Neuronal stem cell (in vitro differentiated cells): Measurements from ENCODE around the gene LRTM1.

ENCODE experiments used
- DNase-seq: peaks from one replicate; pipeline ENCODE4 v3.0.0-alpha.2; 2013; ENCODE audit warnings: low spot score
- H2AFZ ChIP-seq: one replicate; pipeline ENCODE4 v1.6.1; 2013; ENCODE audit warnings: mild to moderate bottlenecking, low read length, inconsistent platforms
- H2AK5ac ChIP-seq: 2 replicates; pipeline ENCODE4 v1.6.1; 2013; ENCODE audit warnings: low read depth, mild to moderate bottlenecking, inconsistent platforms, low read length, moderate library complexity, mixed read lengths
- H2BK120ac ChIP-seq: 2 replicates; pipeline ENCODE4 v1.6.1; 2013; ENCODE audit warnings: low read depth, mild to moderate bottlenecking, inconsistent platforms, low read length, moderate library complexity, mixed read lengths
- H2BK12ac ChIP-seq: one replicate; pipeline ENCODE4 v1.6.1; 2013; ENCODE audit warnings: low read length, inconsistent platforms
- H2BK15ac ChIP-seq: 2 replicates; pipeline ENCODE4 v1.6.1; 2013; ENCODE audit warnings: mild to moderate bottlenecking, low read length, inconsistent platforms, mixed read lengths
- H2BK5ac ChIP-seq: one replicate; pipeline ENCODE4 v1.6.1; 2013; ENCODE audit warnings: inconsistent platforms, mild to moderate bottlenecking, low read length, moderate library complexity
- H3K14ac ChIP-seq: one replicate; pipeline ENCODE4 v1.6.1; 2013; ENCODE audit warnings: low read length, inconsistent platforms
- H3K18ac ChIP-seq: 2 replicates; pipeline ENCODE4 v1.6.1; 2013; ENCODE audit warnings: low read length, inconsistent platforms
- H3K23ac ChIP-seq: 2 replicates; pipeline ENCODE4 v1.6.1; 2013; ENCODE audit warnings: low read depth, mild to moderate bottlenecking, mixed read lengths, low read length, inconsistent platforms; ENCODE audit not compliant: poor library complexity
- H3K27ac ChIP-seq: replicated peaks from 3 replicates; pipeline ENCODE4 v1.5.1; 2013; ENCODE audit warnings: low read length, inconsistent platforms
- H3K27me3 ChIP-seq, 3 experiments: 2 replicates each; pipeline ENCODE4 v1.6.1; 2013; ENCODE audit warnings: low read length in 3 of 3, mild to moderate bottlenecking in 2 of 3, inconsistent platforms in 1 of 3, low read depth in 1 of 3, mixed read lengths in 1 of 3, moderate library complexity in 1 of 3; ENCODE audit not compliant: control insufficient read depth in 3 of 3, insufficient read depth in 3 of 3
- H3K36me3 ChIP-seq, 2 donors: replicated peaks in 1 of 2; 2 replicates each; pipeline ENCODE4 v1.6.1; 2013; ENCODE audit warnings: low read length in 2 of 2; ENCODE audit not compliant: control insufficient read depth in 2 of 2, insufficient read depth in 2 of 2
- H3K4ac ChIP-seq: 2 replicates; pipeline ENCODE4 v1.6.1; 2013; ENCODE audit warnings: inconsistent platforms, mild to moderate bottlenecking, low read length, moderate library complexity
- H3K4me1 ChIP-seq, 2 donors: 1 replicate in 1 of 2; 2 replicates in 1 of 2; pipeline ENCODE4 v1.6.1; 2013; ENCODE audit warnings: low read length in 2 of 2, low read depth in 1 of 2; ENCODE audit not compliant: control insufficient read depth in 2 of 2, insufficient read depth in 1 of 2
- H3K4me2 ChIP-seq: one replicate; pipeline ENCODE4 v1.6.1; 2013; ENCODE audit warnings: mild to moderate bottlenecking, low read length, inconsistent platforms; ENCODE audit not compliant: insufficient read depth, poor library complexity, severe bottlenecking
- H3K4me3 ChIP-seq, 2 donors: 2 replicates each; pipeline ENCODE4 v1.5.1; 2013; ENCODE audit warnings: low read length in 2 of 2, mild to moderate bottlenecking in 2 of 2, inconsistent platforms in 1 of 2, moderate library complexity in 1 of 2
- H3K79me1 ChIP-seq: one replicate; pipeline ENCODE4 v1.6.1; 2013; ENCODE audit warnings: low read depth, mild to moderate bottlenecking, inconsistent platforms, low read length, moderate library complexity
- H3K9ac ChIP-seq: one replicate; pipeline ENCODE4 v1.6.1; 2013; ENCODE audit warnings: mild to moderate bottlenecking, low read depth, low read length, inconsistent platforms; ENCODE audit not compliant: poor library complexity
- H3K9me3 ChIP-seq, 2 donors: replicated peaks in 1 of 2; 2 replicates each; pipeline versions ENCODE3 to v1.6.1; 2013; ENCODE audit warnings: low read length in 2 of 2, mild to moderate bottlenecking in 2 of 2, inconsistent platforms in 1 of 2, low read depth in 1 of 2, mixed read lengths in 1 of 2, moderate library complexity in 1 of 2; ENCODE audit not compliant: control insufficient read depth in 2 of 2, insufficient read depth in 1 of 2
- H4K8ac ChIP-seq: one replicate; pipeline ENCODE4 v1.6.1; 2013; ENCODE audit warnings: low read depth, mild to moderate bottlenecking, inconsistent platforms, low read length, moderate library complexity
- H4K91ac ChIP-seq: one replicate; pipeline ENCODE4 v1.6.1; 2013; ENCODE audit warnings: low read length, low read depth, mild to moderate bottlenecking, inconsistent platforms; ENCODE audit not compliant: poor library complexity
- WGBS, 2 donors: extraction: QIAGEN DNeasy Blood & Tissue Kit; methylation state at CpG; one replicate each; pipeline ENCODE4 v1.1.7; 2013; ENCODE audit warnings: missing lambda C conversion rate in 2 of 2, mixed read lengths in 1 of 2; ENCODE audit not compliant: insufficient read length in 2 of 2, insufficient replicate concordance in 1 of 2; ENCODE audit errors: extremely low coverage in 2 of 2; 5-methylcytosine and 5-hydroxymethylcytosine counted together

Gene LRTM1

DNA sequence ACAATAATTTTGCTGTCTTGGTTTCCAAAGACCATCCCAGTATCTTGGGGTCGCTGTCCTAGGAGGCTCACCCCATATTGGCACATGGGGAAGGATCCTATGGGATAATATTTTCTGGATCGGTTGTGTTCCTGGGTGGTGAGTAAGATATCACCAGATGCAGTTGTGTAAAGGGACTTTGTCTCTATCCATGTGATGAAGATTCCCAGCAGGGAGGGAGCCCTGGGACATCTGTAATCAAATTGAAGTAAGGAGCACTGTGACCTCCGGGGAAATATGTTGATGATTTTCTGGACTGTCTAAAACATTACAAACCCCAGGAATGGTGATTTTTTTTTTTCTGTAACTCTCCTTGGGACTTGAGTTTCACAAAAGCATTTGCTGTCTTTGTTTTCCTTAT is 36.2 kb upstream of the LRTM1 start:
- no peaks in the 10 kb centered on the region for H3K36me3 ChIP-seq
- WGBS, 2 donors: no CpG with 5 or more reads among the region's 3 CpGs
- no peak overlapping the region for H4K91ac ChIP-seq
- no peak for DNase-seq
- no peaks in the 10 kb centered on the region for H3K27me3 ChIP-seq
- peaks cover 7 to 29% of the 10 kb centered on the region in 2 donors for H3K4me1 ChIP-seq
- no peak overlapping the region for H3K4me3 ChIP-seq
- no peak overlapping the region for H2AFZ ChIP-seq
- no peak overlapping the region for H2AK5ac ChIP-seq
- H2BK5ac ChIP-seq: no peak overlapping the region
- no peak overlapping the region for H2BK120ac ChIP-seq
- H3K23ac ChIP-seq: no peak overlapping the region
- H3K4me2 ChIP-seq: no peak overlapping the region
- no peak overlapping the region for H3K9ac ChIP-seq
- H3K18ac ChIP-seq: no peak overlapping the region
- no peak overlapping the region for H3K4ac ChIP-seq
- no peak overlapping the region for H2BK12ac ChIP-seq
- H3K9me3 ChIP-seq: peaks cover 0 to 2% of the 10 kb centered on the region in 2 donors
- no peak overlapping the region for H2BK15ac ChIP-seq
- H3K27ac ChIP-seq: no peak overlapping the region
- no peaks in the 10 kb centered on the region for H3K79me1 ChIP-seq
- no peak overlapping the region for H4K8ac ChIP-seq
- H3K14ac ChIP-seq: no peak overlapping the region

DNA sequence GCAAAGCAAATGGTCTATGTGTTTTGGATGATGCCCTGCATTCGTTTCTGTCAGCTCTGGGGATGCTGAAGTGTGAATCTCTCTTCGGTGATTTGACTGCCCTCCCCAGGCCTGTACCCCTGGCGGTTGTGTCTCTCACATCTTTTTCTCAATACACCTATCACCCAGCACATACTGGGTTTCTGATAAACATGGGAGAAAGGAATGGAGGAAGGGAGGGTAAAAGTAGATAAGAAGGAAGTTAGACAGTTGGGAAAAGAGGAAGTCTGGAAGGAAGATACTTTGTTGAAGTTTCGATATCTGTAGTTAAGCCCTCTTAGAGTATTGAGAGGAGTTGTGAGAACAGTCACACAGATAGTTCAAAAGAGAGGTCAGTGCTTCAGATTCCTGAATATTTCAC is 35.8 kb upstream of the LRTM1 start:
- Histone ChIP-seq H3K23ac (no peak overlapping the region), H3K4ac (no peak overlapping the region), H2BK120ac (no peak overlapping the region), H3K14ac (no peak overlapping the region), H3K4me2 (no peak overlapping the region), H3K36me3 (no peaks in the 10 kb centered on the region), H3K4me1 (peaks cover 5 to 26% of the 10 kb centered on the region in 2 donors), H3K27ac (no peak overlapping the region), H2AFZ (no peak overlapping the region), H4K8ac (no peak overlapping the region), H3K27me3 (no peaks in the 10 kb centered on the region), H2BK15ac (no peak overlapping the region), H2BK5ac (no peak overlapping the region), H3K18ac (no peak overlapping the region), H3K9ac (no peak overlapping the region), H2BK12ac (no peak overlapping the region), H4K91ac (no peak overlapping the region), H3K9me3 (peaks cover 0 to 2% of the 10 kb centered on the region in 2 donors), H3K79me1 (no peaks in the 10 kb centered on the region), H2AK5ac (no peak overlapping the region), H3K4me3 (no peak overlapping the region)
- DNase-seq: no peak
- WGBS, 2 donors: no CpG with 5 or more reads among the region's 4 CpGs

DNA sequence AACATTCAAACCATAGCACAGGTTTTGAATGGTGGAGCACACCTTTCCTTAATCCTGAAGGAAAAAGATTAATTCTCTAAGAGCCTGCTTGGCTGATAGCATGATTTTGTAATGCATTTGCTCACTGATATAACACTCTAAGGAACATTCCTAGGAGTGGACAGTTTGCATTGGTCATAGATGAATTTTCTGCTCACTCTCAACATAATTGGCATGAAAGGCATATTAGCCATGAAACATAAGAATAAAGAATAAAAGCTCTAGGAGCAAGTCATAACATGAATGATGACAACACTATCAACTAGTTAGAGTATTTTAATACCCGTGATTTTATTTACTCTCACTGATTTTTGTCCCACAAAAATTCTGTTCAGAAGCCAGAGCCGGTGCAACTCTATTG is 34.3 kb upstream of the LRTM1 start:
- no peaks in the 10 kb centered on the region for H3K79me1 ChIP-seq
- H3K27ac ChIP-seq: no peak overlapping the region
- H3K4ac ChIP-seq: no peak overlapping the region
- H4K8ac ChIP-seq: no peak overlapping the region
- peaks cover 0 to 2% of the 10 kb centered on the region in 2 donors for H3K9me3 ChIP-seq
- H3K18ac ChIP-seq: no peak overlapping the region
- H2AFZ ChIP-seq: no peak overlapping the region
- no peak for DNase-seq
- no peak overlapping the region for H3K4me3 ChIP-seq
- no peak overlapping the region for H2BK120ac ChIP-seq
- H4K91ac ChIP-seq: no peak overlapping the region
- no peaks in the 10 kb centered on the region for H3K27me3 ChIP-seq
- no peak overlapping the region for H3K4me2 ChIP-seq
- H3K23ac ChIP-seq: no peak overlapping the region
- peaks cover 3 to 18% of the 10 kb centered on the region in 2 donors for H3K4me1 ChIP-seq
- no peak overlapping the region for H2BK12ac ChIP-seq
- no peaks in the 10 kb centered on the region for H3K36me3 ChIP-seq
- H3K9ac ChIP-seq: no peak overlapping the region
- no CpG with 5 or more reads among the region's 2 CpGs for WGBS, 2 donors
- no peak overlapping the region for H2BK15ac ChIP-seq
- no peak overlapping the region for H2AK5ac ChIP-seq
- H2BK5ac ChIP-seq: no peak overlapping the region
- H3K14ac ChIP-seq: no peak overlapping the region

DNA sequence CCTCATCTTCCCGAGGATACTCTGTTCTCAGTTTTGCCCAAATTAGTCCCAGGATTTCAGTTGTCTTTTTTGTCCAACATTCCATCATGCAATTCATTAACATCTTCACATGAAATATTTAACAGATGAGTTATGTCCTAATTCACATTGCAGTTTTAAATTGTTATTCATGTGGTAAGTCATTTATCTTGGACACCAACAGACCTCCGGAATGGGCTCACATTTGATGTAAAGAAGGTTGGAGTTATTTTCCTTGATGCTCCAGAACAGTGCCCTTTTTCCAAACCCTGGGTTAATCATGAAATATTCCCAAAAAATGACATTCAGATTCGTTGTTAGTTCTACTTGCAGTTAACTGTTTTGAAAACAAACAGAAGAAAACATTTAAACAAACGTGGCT is 32.8 kb upstream of the LRTM1 start:
- no peak overlapping the region for H3K9ac ChIP-seq
- H4K91ac ChIP-seq: no peak overlapping the region
- no peak overlapping the region for H2AFZ ChIP-seq
- no peak overlapping the region for H3K18ac ChIP-seq
- no peaks in the 10 kb centered on the region for H3K27me3 ChIP-seq
- WGBS, 2 donors: no CpG with 5 or more reads among the region's 4 CpGs
- no peak overlapping the region for H2BK120ac ChIP-seq
- no peak overlapping the region for H3K27ac ChIP-seq
- no peak overlapping the region for H2BK12ac ChIP-seq
- no peak overlapping the region for H3K4me2 ChIP-seq
- H3K4me1 ChIP-seq: peaks cover 3 to 15% of the 10 kb centered on the region in 2 donors
- H3K14ac ChIP-seq: no peak overlapping the region
- H2AK5ac ChIP-seq: no peak overlapping the region
- H2BK15ac ChIP-seq: no peak overlapping the region
- H3K23ac ChIP-seq: no peak overlapping the region
- no peaks in the 10 kb centered on the region for H3K36me3 ChIP-seq
- no peak for DNase-seq
- H4K8ac ChIP-seq: no peak overlapping the region
- no peak overlapping the region for H3K4me3 ChIP-seq
- H3K79me1 ChIP-seq: no peaks in the 10 kb centered on the region
- H2BK5ac ChIP-seq: no peak overlapping the region
- H3K4ac ChIP-seq: no peak overlapping the region
- H3K9me3 ChIP-seq: peaks cover 0 to under 1% of the 10 kb centered on the region in 2 donors
